Measurements from ENCODE around the gene OFD1.

DNA sequence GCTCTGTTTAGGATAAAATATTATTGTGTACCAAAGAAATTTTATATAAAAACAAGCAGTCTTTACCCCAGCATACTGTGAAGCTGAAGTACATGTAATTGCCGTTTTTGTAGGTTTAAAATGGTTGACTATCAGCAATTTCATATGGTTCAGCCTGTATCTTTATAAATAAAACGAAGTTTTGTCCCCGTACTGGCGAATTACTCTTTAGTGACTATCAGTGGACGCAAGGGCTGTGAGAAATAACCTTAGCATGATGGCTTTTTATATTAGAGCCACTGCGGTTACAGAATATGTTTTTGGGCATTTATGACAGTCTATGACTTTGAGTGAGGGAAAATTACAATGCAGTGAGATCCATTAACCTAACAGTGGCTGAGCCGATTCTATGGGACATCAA, 81.1 kb downstream of the OFD1 start:
- TF ChIP-seq, protein P1, sequence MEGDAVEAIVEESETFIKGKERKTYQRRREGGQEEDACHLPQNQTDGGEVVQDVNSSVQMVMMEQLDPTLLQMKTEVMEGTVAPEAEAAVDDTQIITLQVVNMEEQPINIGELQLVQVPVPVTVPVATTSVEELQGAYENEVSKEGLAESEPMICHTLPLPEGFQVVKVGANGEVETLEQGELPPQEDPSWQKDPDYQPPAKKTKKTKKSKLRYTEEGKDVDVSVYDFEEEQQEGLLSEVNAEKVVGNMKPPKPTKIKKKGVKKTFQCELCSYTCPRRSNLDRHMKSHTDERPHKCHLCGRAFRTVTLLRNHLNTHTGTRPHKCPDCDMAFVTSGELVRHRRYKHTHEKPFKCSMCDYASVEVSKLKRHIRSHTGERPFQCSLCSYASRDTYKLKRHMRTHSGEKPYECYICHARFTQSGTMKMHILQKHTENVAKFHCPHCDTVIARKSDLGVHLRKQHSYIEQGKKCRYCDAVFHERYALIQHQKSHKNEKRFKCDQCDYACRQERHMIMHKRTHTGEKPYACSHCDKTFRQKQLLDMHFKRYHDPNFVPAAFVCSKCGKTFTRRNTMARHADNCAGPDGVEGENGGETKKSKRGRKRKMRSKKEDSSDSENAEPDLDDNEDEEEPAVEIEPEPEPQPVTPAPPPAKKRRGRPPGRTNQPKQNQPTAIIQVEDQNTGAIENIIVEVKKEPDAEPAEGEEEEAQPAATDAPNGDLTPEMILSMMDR (IDR thresholded peaks at IDR 0.05) = no peak
- TF ChIP-seq EP300 (IDR thresholded peaks at IDR 0.05) (no peak), POLR2A (IDR thresholded peaks at IDR 0.05) (no peak)
